Thyroid gland (tissue), 4 donors: ENCODE data around the gene UNC13C.

Experiments used
- CTCF ChIP-seq, 6 experiments: fragments of 200-600 bp in 3 of 6; fragments of 450-650 bp in 3 of 6; sonication (generic) in 3 of 6; IDR thresholded peaks; one replicate each; pipeline ENCODE4 v1.5.1; 2016 to 2019; ENCODE audit warnings: antibody characterized with exemption in 6 of 6, mild to moderate bottlenecking in 2 of 6, inconsistent platforms in 1 of 6, moderate library complexity in 1 of 6
- POLR2A ChIP-seq, 2 donors: fragments of 450-650 bp; IDR thresholded peaks; one replicate each; pipeline ENCODE4 v1.6.1; 2017; ENCODE audit warnings: antibody characterized with exemption in 2 of 2, mild to moderate bottlenecking in 2 of 2, moderate library complexity in 1 of 2

DNA sequence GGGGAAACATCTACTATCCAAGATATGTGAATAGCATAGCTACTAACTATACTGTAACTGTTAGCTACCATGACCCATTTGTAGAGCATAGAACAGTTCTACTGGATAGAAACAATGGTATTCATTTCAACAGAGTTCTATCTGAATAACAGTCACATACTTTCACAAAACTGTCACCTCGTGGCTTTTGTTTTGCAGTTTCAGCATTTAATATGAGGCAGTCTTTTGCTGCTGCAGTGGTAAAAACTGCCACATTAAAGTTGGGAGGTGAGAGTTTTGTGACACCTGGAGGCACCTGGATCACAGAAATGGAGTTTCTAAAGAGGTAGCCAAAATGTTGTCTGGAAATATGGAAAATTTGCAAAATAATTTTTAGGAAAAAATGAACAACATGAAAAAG is 578.0 kb downstream of the UNC13C start:
- TF ChIP-seq CTCF (IDR thresholded peaks at IDR 0.05) (no peak), POLR2A (IDR thresholded peaks at IDR 0.05) (no peak)
